ENCODE results near the gene PCSK6. TPM values are rescaled to one million over a fixed set of nuclear protein-coding genes. Genes with fewer than 3 reads are reported as not detected.
A peak's percentile ranks its signal among the peaks of the same experiment; 100 is the strongest.

PCSK6 gene
- total RNA-seq, 1 donor: 0.72 TPM

- no peaks in the 10 kb centered on the region for H3K79me2 ChIP-seq (ENCODE audit: insufficient read depth, low read length)
Measured at GRCh38 chr15:101327147-101327740, 162.3 kb downstream of the PCSK6 start.

GRCh38 chr15:101326462-101327146 is 162.9 kb downstream of the PCSK6 start:
- H3K27ac ChIP-seq (ENCODE audit: low read depth, low read length): no peak overlapping the region
- H3K4me1 ChIP-seq (ENCODE audit: insufficient read depth, low read length): no peaks in the 10 kb centered on the region
- no peaks in the 10 kb centered on the region for H3K36me3 ChIP-seq (ENCODE audit: insufficient read depth, low read length)
- H3K27me3 ChIP-seq (ENCODE audit: insufficient read depth, low read length): no peaks in the 10 kb centered on the region
- no peak overlapping the region for H2AFZ ChIP-seq (ENCODE audit: low read length)
- H3K4me2 ChIP-seq (ENCODE audit: insufficient read depth, low read length): no peak overlapping the region
- no peak overlapping the region for H3K4me3 ChIP-seq (ENCODE audit: insufficient read depth, low read length)
- DNase-seq (ENCODE audit: insufficient read length, low spot score, missing footprints): peak; percentile 55
- no peaks in the 10 kb centered on the region for H4K20me1 ChIP-seq (ENCODE audit: insufficient read depth, low read length)
- TF ChIP-seq, protein P1, sequence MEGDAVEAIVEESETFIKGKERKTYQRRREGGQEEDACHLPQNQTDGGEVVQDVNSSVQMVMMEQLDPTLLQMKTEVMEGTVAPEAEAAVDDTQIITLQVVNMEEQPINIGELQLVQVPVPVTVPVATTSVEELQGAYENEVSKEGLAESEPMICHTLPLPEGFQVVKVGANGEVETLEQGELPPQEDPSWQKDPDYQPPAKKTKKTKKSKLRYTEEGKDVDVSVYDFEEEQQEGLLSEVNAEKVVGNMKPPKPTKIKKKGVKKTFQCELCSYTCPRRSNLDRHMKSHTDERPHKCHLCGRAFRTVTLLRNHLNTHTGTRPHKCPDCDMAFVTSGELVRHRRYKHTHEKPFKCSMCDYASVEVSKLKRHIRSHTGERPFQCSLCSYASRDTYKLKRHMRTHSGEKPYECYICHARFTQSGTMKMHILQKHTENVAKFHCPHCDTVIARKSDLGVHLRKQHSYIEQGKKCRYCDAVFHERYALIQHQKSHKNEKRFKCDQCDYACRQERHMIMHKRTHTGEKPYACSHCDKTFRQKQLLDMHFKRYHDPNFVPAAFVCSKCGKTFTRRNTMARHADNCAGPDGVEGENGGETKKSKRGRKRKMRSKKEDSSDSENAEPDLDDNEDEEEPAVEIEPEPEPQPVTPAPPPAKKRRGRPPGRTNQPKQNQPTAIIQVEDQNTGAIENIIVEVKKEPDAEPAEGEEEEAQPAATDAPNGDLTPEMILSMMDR (IDR thresholded peaks at IDR 0.05; ENCODE audit: extremely low read depth, low read depth, low read length): no peak
- H3K79me2 ChIP-seq (ENCODE audit: insufficient read depth, low read length): no peaks in the 10 kb centered on the region
- H3K9me3 ChIP-seq (ENCODE audit: low read depth, low read length): no peaks in the 10 kb centered on the region

More at GRCh38 chr15:101327147-101327740, 162.3 kb downstream of the PCSK6 start:
- Histone ChIP-seq H3K27me3 (ENCODE audit: insufficient read depth, low read length) (no peaks in the 10 kb centered on the region), H3K4me2 (ENCODE audit: insufficient read depth, low read length) (no peak overlapping the region), H3K4me1 (ENCODE audit: insufficient read depth, low read length) (no peaks in the 10 kb centered on the region), H3K9me3 (ENCODE audit: low read depth, low read length) (no peaks in the 10 kb centered on the region), H3K36me3 (ENCODE audit: insufficient read depth, low read length) (no peaks in the 10 kb centered on the region), H2AFZ (ENCODE audit: low read length) (no peak overlapping the region), H3K4me3 (ENCODE audit: insufficient read depth, low read length) (no peak overlapping the region), H3K27ac (ENCODE audit: low read depth, low read length) (no peak overlapping the region), H4K20me1 (ENCODE audit: insufficient read depth, low read length) (no peaks in the 10 kb centered on the region)
- TF ChIP-seq, protein P1 (IDR thresholded peaks at IDR 0.05; ENCODE audit: extremely low read depth, low read depth, low read length): no peak
- peak; percentile 76 for DNase-seq (ENCODE audit: insufficient read length, low spot score, missing footprints)

GRCh38 chr15:101326026-101326315 is 163.5 kb downstream of the PCSK6 start:
- Histone ChIP-seq H3K4me2 (ENCODE audit: insufficient read depth, low read length) (no peak overlapping the region), H3K27me3 (ENCODE audit: insufficient read depth, low read length) (no peaks in the 10 kb centered on the region), H2AFZ (ENCODE audit: low read length) (no peak overlapping the region), H4K20me1 (ENCODE audit: insufficient read depth, low read length) (no peaks in the 10 kb centered on the region), H3K4me3 (ENCODE audit: insufficient read depth, low read length) (no peak overlapping the region), H3K36me3 (ENCODE audit: insufficient read depth, low read length) (no peaks in the 10 kb centered on the region), H3K27ac (ENCODE audit: low read depth, low read length) (no peak overlapping the region), H3K4me1 (ENCODE audit: insufficient read depth, low read length) (no peaks in the 10 kb centered on the region), H3K9me3 (ENCODE audit: low read depth, low read length) (no peaks in the 10 kb centered on the region), H3K79me2 (ENCODE audit: insufficient read depth, low read length) (no peaks in the 10 kb centered on the region)
- TF ChIP-seq, protein P1 (IDR thresholded peaks at IDR 0.05; ENCODE audit: extremely low read depth, low read depth, low read length): no peak
- no peak for DNase-seq (ENCODE audit: insufficient read length, low spot score, missing footprints)

GRCh38 chr15:101325263-101326025 is 164.1 kb downstream of the PCSK6 start:
- no peak overlapping the region for H2AFZ ChIP-seq (ENCODE audit: low read length)
- H3K4me1 ChIP-seq (ENCODE audit: insufficient read depth, low read length): no peaks in the 10 kb centered on the region
- TF ChIP-seq, protein P1 (IDR thresholded peaks at IDR 0.05; ENCODE audit: extremely low read depth, low read depth, low read length): no peak
- H4K20me1 ChIP-seq (ENCODE audit: insufficient read depth, low read length): no peaks in the 10 kb centered on the region
- peak; percentile 54 for DNase-seq (ENCODE audit: insufficient read length, low spot score, missing footprints)
- no peaks in the 10 kb centered on the region for H3K79me2 ChIP-seq (ENCODE audit: insufficient read depth, low read length)
- H3K4me3 ChIP-seq (ENCODE audit: insufficient read depth, low read length): no peak overlapping the region
- no peaks in the 10 kb centered on the region for H3K36me3 ChIP-seq (ENCODE audit: insufficient read depth, low read length)
- no peaks in the 10 kb centered on the region for H3K27me3 ChIP-seq (ENCODE audit: insufficient read depth, low read length)
- H3K4me2 ChIP-seq (ENCODE audit: insufficient read depth, low read length): no peak overlapping the region
- no peak overlapping the region for H3K27ac ChIP-seq (ENCODE audit: low read depth, low read length)
- no peaks in the 10 kb centered on the region for H3K9me3 ChIP-seq (ENCODE audit: low read depth, low read length)

Measured in osteoblast (primary cell).